Measurements from ENCODE around the gene MYRIP.
"Not testable (repeated sequence)": the region's sequence is repeated elsewhere in the genome, so short reads cannot be mapped to it uniquely, and the experiment has no call there.

The MYRIP gene

DNA sequence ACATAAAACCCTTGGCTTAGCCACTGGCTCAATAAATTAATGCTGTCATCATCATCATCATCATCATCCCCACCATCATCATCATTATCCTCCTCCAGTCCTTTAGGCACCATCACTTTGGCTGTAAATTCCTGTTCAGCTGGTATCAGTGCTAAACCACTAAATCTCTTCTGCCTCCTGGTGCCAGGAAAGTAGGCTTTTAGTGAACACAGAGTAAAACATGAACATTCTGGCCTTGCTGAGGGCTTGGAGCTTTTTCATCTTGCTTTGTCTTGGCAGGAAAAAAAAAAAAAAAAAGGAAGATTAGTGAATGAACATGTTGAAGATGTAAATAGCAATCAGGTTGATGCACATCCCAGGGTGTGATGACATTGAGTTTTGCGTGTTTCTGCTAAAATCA is 432.8 kb downstream of the MYRIP start:
- no peak for ATAC-seq

DNA sequence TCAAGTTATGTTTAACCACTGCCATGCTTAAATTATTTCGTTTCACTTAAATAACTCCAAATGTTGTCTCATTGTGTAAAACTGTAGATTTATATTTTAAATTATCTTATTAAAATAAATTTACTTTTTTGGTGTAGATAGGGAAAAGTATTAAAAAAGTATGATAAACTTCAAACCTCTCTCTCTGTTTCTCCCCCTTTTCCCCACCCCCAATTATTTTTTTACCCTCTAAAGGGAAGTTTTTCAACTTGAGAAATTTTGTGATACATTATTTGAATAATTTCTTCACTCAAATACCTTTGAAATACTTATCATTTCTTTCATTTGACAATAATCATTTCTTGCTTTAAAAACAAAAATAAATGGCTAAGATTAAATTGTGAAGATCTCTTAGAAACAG is 433.2 kb downstream of the MYRIP start:
- no peak for ATAC-seq

DNA sequence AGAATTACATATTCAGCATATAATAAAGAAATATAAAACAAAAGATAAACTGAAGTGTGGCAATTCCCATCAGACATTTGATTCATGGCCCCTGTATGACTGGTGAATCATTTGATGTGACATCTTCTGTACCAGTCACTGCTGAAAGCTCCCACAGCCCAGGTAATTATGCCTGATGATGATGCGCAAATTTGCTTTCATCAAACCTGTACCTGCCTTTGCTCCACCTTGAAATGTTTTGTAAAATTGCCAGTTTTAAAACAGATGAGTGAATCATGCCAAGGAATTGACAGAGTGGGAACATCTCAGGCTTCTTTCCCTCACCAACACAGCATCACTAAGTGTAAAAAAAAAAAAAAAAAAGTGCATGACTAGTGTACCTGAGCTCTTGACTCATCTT is 433.6 kb downstream of the MYRIP start:
- ATAC-seq = no peak

DNA sequence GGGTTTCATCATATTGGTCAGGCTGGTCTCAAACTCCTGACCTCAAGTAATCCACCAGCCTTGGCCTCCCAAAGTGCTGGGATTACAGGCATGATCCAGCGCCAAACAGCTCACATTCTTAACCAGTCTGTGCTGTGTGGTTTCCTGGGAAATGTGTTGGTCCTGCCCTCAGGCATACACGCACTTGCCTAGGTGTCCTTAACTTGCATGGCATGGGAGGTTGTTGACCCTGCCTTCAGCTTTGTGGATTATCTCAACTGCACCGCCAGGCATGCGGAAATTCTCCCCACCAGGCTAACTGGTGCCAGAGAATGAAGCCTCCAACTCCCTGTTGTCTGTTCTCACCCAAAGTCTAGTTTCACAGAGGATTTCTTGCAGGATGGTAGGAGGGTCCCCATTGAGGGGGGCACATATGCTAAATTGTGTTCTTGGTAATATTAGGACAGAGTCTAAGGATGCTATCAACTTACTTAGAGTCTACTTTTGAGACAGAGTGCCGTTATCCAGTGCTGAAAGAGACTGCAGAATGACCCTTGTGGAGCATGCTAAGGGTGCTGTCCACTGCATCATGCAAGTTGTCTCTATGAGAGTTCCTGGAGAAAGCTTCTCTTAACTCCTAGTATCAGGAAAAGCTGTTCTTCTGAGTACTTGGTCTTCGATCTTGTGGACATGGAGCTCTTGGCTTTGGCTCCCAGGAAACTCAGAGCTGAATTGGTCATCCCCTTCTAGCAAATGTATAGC is 438.5 kb downstream of the MYRIP start:
- ATAC-seq = no peak

DNA sequence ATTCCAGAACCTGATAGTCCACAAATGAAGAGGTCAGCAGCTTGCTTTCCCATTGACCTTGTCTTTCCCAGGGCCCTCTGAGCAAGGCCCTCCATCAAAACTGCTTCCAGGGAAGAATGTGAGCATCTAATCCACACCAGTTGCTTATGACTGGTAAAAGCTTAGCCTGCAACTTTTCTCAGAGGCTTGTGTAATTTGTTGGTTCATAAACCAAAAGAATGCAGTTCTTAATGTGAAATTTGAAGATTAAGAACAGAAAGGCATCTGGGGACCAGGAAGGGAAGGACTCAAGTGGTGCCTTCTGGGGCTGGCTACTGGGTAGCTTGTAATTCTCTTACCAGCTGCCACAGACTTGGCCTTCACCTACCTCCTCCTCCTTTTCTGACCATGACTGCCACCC is 439.2 kb downstream of the MYRIP start:
- no peak for ATAC-seq

DNA sequence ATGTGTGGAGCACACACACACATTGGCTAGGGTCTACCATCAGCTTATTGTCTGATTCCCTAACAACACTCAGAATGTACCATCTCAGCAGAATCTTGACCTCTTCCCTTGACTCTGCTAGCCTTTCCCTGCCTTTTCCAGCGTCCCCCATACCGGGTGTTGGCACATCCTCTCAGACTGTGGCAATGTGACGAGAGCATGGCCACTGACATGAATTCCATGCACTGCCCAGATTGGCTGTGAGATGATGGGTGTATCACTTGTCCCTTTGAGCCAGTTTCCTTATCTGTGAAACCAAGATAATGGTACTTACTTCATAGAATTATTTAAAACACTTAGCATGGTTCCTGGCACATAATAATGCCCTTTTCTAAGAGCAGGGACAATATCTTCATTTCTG is 439.8 kb downstream of the MYRIP start:
- no peak for ATAC-seq

DNA sequence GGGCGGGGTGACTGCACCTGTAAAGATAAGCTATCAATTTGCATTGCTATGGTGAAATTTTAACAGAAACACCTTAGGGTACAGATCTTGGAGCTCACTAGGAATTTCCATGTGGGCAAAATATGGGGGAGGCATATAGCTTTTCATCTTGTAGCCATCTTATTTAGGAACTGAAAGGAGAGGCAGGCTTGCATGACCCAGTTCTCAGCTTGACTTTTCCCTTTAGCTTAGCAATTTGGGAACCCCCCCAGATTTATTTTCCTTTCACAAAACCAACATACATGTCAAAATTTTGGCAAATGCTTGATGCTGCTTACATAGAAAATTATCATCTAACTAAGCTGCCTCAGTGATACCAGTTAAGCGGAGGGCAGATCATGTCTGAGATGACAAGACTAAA is 445.1 kb downstream of the MYRIP start:
- ATAC-seq = no peak

DNA sequence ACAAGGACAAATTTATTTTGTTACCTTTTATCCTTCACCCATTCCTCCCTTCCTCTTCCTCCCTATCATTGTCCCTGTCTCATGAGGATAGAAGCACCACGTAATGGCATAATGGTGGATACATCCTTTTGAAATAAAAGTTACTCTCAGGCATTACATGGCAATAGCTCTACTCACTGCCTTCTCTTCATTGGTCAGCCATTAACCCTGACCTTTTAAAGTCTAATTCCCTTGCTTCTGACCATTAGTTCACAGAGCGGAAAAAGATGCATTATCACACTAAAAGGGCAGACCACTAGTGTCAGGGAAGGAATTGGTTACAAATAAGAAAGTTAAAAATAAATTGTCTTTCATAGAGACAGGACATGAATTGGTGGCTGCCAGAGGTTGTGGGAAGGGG is 445.5 kb downstream of the MYRIP start:
- ATAC-seq = no peak

DNA sequence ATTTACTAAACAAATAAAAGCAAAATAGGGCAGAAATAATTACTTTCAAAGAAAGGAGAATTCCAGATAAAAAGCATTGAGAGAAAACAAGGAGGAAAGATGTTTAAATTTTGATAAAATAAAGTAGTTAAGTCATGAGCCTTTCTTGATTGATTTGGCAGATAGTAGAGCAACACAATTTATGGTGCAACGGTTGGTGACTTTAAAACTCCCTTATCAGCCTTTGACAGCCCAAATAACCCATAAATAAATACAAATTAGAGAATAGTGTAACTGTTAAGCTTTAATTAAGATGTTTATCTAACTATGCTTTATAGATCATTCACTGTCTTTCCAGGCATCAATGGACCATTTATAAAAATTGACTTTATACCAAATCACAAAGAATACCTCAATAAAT is 446.1 kb downstream of the MYRIP start:
- ATAC-seq = no peak

DNA sequence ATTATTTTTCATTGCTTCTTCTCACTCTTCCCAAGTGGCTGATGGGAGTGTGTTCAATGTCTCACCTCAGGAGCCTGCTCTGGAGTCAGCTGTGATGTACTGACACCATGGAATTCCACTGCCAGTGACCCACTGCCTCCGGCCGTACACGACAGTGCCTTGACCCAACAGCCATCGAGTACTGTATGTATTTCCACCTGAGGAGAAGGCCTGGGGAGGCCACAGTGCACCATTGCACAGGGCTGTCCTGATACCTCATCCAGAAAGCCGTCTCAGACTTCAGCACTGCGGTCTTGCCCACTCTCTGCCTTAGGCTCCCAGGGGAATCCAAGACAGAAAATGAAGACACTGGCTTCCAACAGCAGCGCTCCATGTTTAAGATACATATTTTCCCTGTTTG is 448.7 kb downstream of the MYRIP start:
- ATAC-seq = no peak

DNA sequence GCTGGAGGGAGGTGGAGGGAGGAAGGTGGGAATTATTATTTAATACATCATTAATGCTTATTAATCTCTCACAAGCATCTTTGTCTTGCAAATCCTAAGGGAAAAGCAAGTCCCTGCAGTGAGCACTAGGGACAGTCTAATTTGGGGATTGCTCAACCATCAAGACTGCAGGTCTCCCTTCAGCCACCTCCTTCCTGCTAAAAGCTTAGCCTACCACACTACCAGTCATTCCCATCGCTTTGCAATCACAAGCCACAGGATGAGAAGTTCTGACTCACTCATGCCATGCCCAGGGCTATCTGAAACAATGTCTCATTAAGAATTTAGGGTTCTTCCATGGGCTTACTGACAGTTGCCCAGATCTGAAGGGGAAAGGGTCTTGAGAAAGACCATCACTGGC is 449.1 kb downstream of the MYRIP start:
- no peak for ATAC-seq

DNA sequence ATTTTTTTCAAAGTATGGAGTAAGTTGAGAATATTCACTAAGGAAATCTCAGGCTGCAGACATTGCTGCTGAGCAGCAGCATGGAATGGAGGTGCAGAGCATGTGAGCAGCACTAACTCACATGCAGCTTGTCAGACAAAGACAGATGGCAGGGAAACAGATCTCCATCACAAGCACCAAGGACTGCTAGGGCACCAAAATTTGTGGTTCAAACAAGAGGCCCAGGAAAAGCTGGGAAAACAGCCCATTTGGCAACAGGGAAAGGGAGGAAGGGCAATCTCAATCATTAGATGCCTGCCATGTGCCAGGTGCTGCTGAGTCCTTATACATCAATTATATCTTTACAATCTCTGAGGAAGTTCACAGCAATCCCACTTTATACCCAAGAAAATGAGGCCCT is 452.9 kb downstream of the MYRIP start:
- no peak for ATAC-seq

DNA sequence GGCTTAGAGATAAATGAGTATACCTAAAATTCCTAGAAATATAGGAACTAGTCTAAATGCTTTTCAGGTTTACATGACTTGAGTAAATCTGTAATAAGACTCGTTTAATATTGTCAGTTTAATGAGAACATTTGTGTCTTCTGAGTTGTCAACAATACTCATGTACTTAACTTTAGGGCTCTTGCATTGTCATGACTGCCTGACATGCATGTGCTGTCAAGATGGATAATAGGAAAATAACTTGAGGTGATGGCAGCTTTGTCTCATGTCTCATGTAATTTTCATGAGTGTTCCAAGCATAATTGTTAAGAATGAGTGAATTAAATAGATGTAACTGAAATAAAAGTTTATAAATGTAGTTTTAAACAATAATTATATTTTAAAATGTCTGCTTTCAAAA is 455.0 kb downstream of the MYRIP start:
- no peak for ATAC-seq

DNA sequence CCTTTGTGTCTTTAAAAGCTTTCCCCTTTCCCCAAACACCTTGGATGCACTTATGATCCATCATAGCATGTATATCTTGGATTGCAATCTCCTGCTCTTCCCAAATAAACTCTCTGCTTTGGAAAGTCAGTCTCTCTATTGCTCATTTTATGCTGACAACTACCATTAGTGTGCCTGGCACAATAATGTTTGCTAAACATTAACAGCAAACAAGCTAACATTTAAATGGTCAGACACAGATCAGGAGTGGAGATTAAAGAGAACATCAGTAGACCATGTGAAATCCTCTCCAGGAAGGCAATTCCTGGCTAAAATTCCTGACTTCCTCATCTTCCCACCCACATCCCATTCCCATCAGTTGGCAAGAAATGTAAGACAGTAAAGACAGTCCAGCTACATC is 455.8 kb downstream of the MYRIP start:
- no peak for ATAC-seq

DNA sequence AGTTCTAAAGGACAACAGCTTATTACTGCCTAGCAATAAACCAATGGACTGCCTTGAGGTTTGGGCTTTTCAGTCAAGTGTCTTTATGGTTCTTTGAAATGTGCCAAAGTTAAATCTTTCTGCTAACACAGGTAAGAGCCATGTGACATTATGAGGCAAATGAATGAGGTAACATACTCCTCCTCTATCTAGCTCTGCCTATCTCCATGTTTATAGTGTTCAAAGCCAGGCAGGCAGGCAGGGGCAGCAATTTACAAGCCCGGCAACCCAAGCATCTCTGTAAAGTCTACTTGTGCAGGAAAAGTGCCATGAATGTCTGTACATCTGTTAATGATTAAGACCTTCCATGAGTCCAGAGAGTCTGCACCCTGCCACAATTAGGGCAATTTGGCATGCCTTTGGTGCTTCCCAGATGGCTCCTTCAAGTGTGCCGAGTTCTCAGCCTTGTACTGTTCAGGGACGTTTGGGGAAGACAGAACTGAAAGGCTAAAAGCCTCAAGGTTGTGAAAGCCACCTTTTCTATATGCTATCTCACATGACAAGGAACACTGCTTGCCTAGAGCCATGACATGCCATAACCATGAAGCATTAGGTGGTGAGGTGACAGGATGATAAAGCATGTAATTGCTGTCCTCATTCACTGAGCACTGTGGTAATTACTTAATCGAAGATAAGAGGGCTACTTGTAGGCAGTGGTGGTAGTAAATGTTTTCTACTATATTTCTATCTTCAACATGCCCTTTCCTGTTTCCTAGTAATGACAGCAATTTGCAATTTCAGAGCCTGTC is 458.7 kb downstream of the MYRIP start:
- ATAC-seq = no peak

DNA sequence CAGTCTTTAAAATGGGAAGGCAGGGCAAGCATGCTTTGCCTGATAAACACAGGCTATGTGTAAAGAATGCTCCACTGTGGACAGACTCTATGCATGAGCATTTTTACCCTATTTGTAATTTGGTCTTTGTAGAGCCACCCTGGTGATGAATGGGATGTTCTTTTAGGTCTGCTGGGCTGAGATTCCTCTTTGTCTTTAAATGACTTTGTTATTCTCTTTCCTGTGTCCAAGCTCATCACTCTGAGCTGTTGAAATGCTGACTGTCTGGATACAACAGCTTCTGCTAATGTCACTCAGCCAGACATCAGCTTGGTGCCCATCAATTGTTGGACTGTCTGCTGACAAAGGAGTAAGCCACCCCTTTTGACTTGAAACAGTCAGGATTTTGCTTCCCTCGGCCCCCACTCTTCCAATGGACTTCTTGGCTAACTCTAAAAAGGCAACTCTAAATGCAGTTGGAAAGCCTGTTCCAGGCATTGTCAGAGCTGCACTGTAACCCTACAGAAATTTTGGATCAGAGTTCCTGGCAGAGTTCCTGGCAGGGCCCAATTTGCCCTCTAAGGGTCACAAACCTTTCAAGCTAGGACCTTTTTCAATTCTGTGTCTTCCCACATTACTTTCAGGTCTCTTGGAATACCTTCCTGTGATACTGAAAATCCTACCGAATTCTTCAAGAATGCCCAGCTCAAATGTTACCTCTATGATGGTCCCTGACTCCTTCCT is 459.6 kb downstream of the MYRIP start:
- no peak for ATAC-seq

DNA sequence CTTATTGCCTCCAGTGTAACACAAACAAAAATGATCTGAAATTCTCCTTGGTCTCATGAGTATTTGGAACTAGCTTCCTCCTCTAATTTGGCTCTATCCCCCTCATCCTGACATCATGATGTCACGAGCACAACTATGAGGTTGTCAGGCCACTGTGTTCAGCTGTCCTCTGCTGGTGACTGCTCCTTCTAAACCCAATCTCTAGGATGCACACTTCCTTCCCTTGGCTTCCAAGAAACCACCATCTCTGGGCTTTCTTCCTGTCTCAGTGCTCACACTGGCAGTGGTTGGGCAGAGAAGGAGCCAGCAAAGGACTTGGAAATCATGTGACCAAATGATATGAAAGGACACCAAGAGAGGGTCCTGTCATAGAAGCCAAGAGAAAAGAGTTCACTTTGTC is 469.4 kb downstream of the MYRIP start:
- no peak for ATAC-seq

DNA sequence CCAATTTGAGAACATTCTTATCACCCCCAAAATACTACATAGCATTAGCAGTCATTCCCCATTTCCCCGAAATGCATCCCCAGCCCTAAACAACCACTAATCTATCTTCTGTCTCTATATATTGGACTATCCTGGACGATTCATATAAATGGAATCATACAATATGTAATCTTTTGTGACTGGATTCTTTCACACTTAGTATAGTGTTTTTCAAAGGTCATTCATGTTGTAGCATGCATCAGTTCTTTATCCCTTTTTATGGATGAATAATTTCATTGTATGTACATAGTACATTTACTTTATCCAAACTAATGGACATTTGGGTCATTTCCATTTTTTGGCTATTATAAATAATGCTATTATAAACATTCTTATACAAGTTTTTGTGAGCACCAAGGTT is 472.6 kb downstream of the MYRIP start:
- ATAC-seq = no peak

DNA sequence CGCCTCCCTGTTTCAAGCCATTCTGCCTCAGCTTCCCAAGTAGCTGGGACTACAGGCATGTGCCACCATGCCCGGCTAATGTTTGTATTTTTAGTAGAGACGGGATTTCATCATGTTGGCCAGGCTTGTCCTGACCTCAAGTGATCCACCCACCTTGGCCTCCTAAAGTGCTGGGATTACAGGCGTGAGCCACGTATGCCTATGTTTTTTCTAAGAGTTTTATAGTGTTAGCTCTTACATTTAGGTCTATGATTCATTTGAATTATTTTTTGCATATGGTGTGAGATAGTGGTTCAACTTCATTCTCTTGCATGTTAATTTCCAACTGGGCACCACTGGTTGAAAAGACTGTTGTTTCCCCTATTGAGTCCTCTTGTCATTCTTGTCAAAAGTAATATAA is 473.6 kb downstream of the MYRIP start:
- ATAC-seq = not testable (repeated sequence)

DNA sequence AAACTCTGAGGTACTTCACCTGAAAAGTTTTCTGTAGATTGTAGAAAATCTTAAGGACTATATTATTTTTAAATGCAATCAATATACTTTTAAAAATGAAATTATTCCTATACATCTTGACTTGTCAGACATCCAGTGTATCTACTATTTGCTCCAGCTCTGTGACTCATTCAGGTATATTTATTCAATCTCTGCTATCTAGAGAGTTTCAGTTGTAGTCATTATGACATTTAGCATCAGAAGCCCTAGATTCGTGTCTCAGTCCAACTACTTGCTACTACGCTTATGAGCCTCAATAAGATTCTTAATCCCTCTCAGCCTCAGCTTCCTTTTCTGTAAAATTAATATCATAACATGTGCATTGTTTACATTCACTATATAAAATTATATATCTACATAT is 477.8 kb downstream of the MYRIP start:
- peak; percentile 44 to 65 for ATAC-seq

DNA sequence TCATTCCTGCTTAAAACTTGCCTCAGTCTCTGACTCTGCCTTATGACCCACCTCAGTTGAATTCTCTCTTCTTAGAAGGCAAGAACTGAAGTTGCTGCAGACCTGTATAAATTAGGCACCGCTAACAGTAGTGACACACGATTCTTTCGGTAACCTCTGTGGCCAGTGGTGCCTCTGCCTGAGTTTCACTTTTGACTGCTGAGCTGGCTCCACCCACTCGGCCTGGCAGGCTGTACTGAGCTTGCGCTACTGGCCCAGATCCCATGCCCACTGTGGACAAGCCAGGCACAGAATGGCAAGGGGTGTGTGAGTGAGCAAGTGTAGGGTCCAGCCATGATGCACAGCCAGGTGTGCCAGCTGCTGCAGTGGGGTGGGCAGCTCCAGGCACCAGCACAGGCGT is 481.0 kb downstream of the MYRIP start:
- ATAC-seq = peak; percentile 77 to 81

DNA sequence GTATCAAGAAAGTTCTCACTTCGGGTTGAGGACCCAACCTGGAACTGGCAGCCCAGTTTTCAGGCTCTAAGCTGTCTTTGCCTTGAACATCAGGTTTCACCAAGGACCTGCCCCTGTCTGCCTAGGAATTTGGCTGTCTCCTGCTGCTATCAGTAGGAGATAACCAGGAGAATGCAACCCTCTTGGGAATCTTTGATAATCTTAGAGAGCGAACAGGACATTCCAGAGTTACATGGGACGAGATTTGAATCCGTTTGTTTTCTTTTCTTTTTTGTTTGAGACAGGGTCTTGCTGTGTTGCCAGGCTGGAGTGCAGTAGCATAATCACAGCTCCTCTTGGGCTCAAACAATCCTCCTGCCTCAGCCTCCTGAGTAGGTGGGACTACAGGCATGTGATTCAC is 482.1 kb downstream of the MYRIP start:
- no peak for ATAC-seq

DNA sequence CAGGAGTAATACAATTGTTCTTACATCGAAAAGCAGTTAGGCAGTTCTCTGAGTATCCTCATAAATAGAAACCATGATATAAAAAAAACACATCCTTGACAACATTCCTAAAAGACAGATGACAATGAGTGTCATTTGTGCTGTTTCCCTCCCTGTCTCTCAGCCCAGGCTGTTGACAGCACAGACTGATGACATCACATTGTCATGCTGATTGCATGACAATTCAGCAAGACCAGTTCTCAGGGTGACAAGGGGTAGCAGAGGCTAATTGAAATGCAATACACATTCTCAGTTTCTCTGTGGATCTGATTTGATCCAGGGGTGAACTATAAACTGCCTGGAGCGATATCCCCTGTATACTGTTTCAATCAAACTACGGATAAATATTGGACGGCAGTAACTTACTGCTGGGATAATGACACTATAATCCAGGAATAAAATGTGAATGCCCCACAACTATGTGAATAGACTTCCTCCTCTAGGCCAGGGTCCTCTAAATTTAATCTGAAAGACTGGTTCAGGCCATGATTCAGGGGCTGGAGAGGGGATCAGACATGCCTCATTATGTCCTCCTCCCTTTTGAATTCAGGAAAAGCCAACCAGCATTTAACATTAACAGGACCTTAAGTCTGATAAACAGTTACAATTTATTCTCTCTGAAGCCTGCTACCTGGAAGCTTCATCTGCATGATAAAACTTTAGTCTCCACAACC is 483.4 kb downstream of the MYRIP start:
- ATAC-seq = no peak
